Ovary (tissue), 9 donors: ENCODE data around the gene GNG11. TPM values are rescaled to one million over a fixed set of nuclear protein-coding genes. Genes with fewer than 3 reads are reported as not detected.
"Not testable (repeated sequence)": the region's sequence is repeated elsewhere in the genome, so short reads cannot be mapped to it uniquely, and the experiment has no call there.

ENCODE experiments used
- DNase-seq, 5 donors: peaks; one replicate each; pipeline ENCODE4 v3.0.0-alpha.2; 2019 to 2020
- H3K27ac ChIP-seq, 2 donors: fragments of 200-600 bp; one replicate each; pipeline versions ENCODE4 v1.5.1 to v1.8.0; 2019 to 2022
- H3K27me3 ChIP-seq: fragments of 200-600 bp; one replicate; pipeline ENCODE4 v1.8.0; 2022
- H3K36me3 ChIP-seq: fragments of 200-600 bp; sonication (generic); one replicate; pipeline ENCODE4 v1.5.1; 2019
- H3K4me1 ChIP-seq: one replicate; pipeline ENCODE4 v1.8.1; 2013; ENCODE audit warnings: mild to moderate bottlenecking, moderate library complexity; ENCODE audit not compliant: insufficient read depth
- H3K4me3 ChIP-seq: fragments of 200-600 bp; sonication (generic); one replicate; pipeline ENCODE4 v1.5.1; 2017
- H3K9me3 ChIP-seq, 2 donors: fragments of 200-600 bp in 1 of 2; sonication (generic) in 1 of 2; one replicate each; pipeline versions ENCODE4 v1.5.1 to v1.8.1; 2013 to 2019; ENCODE audit warnings: mild to moderate bottlenecking in 1 of 2, moderate library complexity in 1 of 2
- CTCF ChIP-seq, 3 donors: fragments of 450-650 bp in 2 of 3; fragments of 200-600 bp in 1 of 3; IDR thresholded peaks; one replicate each; pipeline versions ENCODE4 v1.5.1 to v1.8.0; 2016 to 2022; ENCODE audit warnings: antibody characterized with exemption in 3 of 3, mild to moderate bottlenecking in 1 of 3
- EP300 ChIP-seq: sonication (generic); formaldehyde crosslinking; IDR thresholded peaks from one replicate; pipeline ENCODE4 v1.6.1; 2017; ENCODE audit warnings: antibody characterized with exemption
- POLR2A ChIP-seq: fragments of 450-650 bp; IDR thresholded peaks from one replicate; pipeline ENCODE4 v1.6.1; 2017; ENCODE audit warnings: antibody characterized with exemption, mild to moderate bottlenecking, moderate library complexity
- WGBS, 3 donors: extraction: QIAGEN DNeasy Blood & Tissue Kit in 1 of 3; methylation state at CpG; one replicate each; pipeline versions ENCODE4 v1.1.5 to v1.1.7; 2013 to 2017; 5-methylcytosine and 5-hydroxymethylcytosine counted together
- intact Hi-C, 4 donors: fragments of 100-400 bp; cut with DNase I; formaldehyde crosslinking; loops; one replicate each; pipeline versions ENCODE4 v1.11.0 to v1.15.1; 2022 to 2023
- polyA plus RNA-seq, 2 donors: library from polyadenylated mRNA; stranded (reverse); fragments of 200-250 nt in 1 of 2; fragments of 350-450 nt in 1 of 2; fragmentation: Illumina TruSeq in 1 of 2; extraction: RNeasy Lipid Tissue Mini Kit (QIAGEN cat#74804) in 1 of 2; gene quantifications; one replicate each; pipeline ENCODE4 v1.2.3, GENCODE V29; 2013 to 2014
- total RNA-seq, 7 donors: library from RNA; depleted of rRNA in 2 of 7; stranded (reverse); fragments of >200 nt in 2 of 7; fragmentation: NEBNext Ultra II Directional in 3 of 7; extraction: Animal tissue kit (Norgen Biotek cat#: 25700) in 3 of 7; gene quantifications; one replicate each; pipeline versions ENCODE4 v1.1.0 to v1.2.4, GENCODE V29; 2016 to 2023
- donor health status: DM: no; HTN: no; CAD: no; lungs with moderate emphysema.
- donor health status: DM: no; HTN: no; CAD: no.
- donor health status: Bipolar disorder and iron deficiency.
- donor health status: DM: yes; HTN: yes; CAD: no.
- donor health status: DM: no; HTN: no; CAD: no.
- donor health status: DM: yes; HTN: yes; CAD: no.

GNG11 gene
- total and polyA plus RNA-seq, 9 donors: 34.8 to 81.0 (median 46.4) TPM

GRCh38 chr7:93906267-93906666 lies 15.3 kb upstream of the GNG11 start, which contains the start of gene GNGT1:
TSS of gene GNGT1 (plus strand) at chr7:93906567. CDS start at chr7:93906747, 180 bp downstream.
- Histone ChIP-seq H3K36me3 (no peaks in the 10 kb centered on the region), H3K27me3 (no peaks in the 10 kb centered on the region), H3K4me3 (no peak within 1 kb of the TSS), H3K4me1 (peaks cover 2% of the 10 kb centered on the region), H3K27ac (no peak within 1 kb of the TSS), H3K9me3 (no peaks in the 10 kb centered on the region)
- WGBS, 3 donors: 55 to 66% (median 65%) methylated on average over 3 of the region's 3 CpGs
- DNase-seq: no peak
- TF ChIP-seq CTCF (IDR thresholded peaks at IDR 0.05): no peak
- no peak for TF ChIP-seq POLR2A
- TF ChIP-seq EP300: no peak
- intact Hi-C loops: loop anchor here in 1 of 4 donors (10.0 kb wide), 1 partner anchor 99 kb away; the partner anchor contains the start of gene BET1

GRCh38 chr7:93910076-93910994 lies 11.2 kb upstream of the GNG11 start:
- peak; percentile 47 to 85 (median 81) for DNase-seq

GRCh38 chr7:93911242-93911641 lies 10.3 kb upstream of the GNG11 start:
- intact Hi-C loops, DNase-seq, H3K4me3 ChIP-seq, H3K9me3 ChIP-seq, H3K4me1 ChIP-seq, H3K27me3 ChIP-seq, H3K36me3 ChIP-seq: not testable (repeated sequence)
- 0 to 11% (median 2%) methylated on average over 3 of the region's 3 CpGs for WGBS, 3 donors
- peak overlapping the region in 1 of 2 donors; percentile 66 for H3K27ac ChIP-seq

More at GRCh38 chr7:93910076-93910994, 11.2 kb upstream of the GNG11 start:
- Histone ChIP-seq H3K27ac (peak overlapping the region in 1 of 2 donors; percentile 62), H3K4me1 (peaks cover 6% of the 10 kb centered on the region), H3K4me3 (no peak overlapping the region), H3K36me3 (no peaks in the 10 kb centered on the region), H3K27me3 (no peaks in the 10 kb centered on the region), H3K9me3 (no peaks in the 10 kb centered on the region)
- intact Hi-C loops: no loop called here
- WGBS, 3 donors: 1 to 10% (median 6%) methylated on average over 3 of the region's 3 CpGs
- no peak for TF ChIP-seq EP300
- TF ChIP-seq POLR2A: no peak
- TF ChIP-seq CTCF (IDR thresholded peaks at IDR 0.05): no peak

GRCh38 chr7:93911661-93912060 lies 9.9 kb upstream of the GNG11 start:
- H3K4me3 ChIP-seq, H3K27me3 ChIP-seq, H3K4me1 ChIP-seq, H3K9me3 ChIP-seq, H3K36me3 ChIP-seq, intact Hi-C loops, DNase-seq: not testable (repeated sequence)
- peak overlapping the region in 1 of 2 donors; percentile 66 for H3K27ac ChIP-seq

GRCh38 chr7:93913197-93913596 lies 8.3 kb upstream of the GNG11 start:
- H3K27ac ChIP-seq: peak overlapping the region in 1 of 2 donors; percentile 67
- H3K4me3 ChIP-seq: no peak overlapping the region
- no peaks in the 10 kb centered on the region for H3K36me3 ChIP-seq
- DNase-seq: no peak
- intact Hi-C loops: no loop called here
- no peak for TF ChIP-seq EP300
- no peak for TF ChIP-seq POLR2A
- no peak for TF ChIP-seq CTCF (IDR thresholded peaks at IDR 0.05)
- H3K9me3 ChIP-seq: no peaks in the 10 kb centered on the region
- peaks cover 6% of the 10 kb centered on the region for H3K4me1 ChIP-seq
- no peaks in the 10 kb centered on the region for H3K27me3 ChIP-seq
